Neural progenitor cell (in vitro differentiated cells): Measurements from ENCODE around the gene FADS1.

Source experiments
- EZH2 ChIP-seq: fragments of 200-600 bp; sonication (generic); IDR thresholded peaks from 2 replicates; pipeline ENCODE4 v1.6.1; 2017; ENCODE audit warnings: antibody characterized with exemption, mild to moderate bottlenecking, moderate library complexity
- EZH2phosphoT487 ChIP-seq: fragments of 200-600 bp; sonication (generic); IDR thresholded peaks from 2 replicates; pipeline ENCODE4 v1.6.1; 2017; ENCODE audit warnings: antibody characterized with exemption
- TF ChIP-seq, protein P1 (sequence below): fragments of 200-600 bp; sonication (generic); IDR thresholded peaks from 2 replicates; pipeline ENCODE4 v1.5.1; 2017; ENCODE audit warnings: antibody characterized with exemption, mild to moderate bottlenecking

DNA sequence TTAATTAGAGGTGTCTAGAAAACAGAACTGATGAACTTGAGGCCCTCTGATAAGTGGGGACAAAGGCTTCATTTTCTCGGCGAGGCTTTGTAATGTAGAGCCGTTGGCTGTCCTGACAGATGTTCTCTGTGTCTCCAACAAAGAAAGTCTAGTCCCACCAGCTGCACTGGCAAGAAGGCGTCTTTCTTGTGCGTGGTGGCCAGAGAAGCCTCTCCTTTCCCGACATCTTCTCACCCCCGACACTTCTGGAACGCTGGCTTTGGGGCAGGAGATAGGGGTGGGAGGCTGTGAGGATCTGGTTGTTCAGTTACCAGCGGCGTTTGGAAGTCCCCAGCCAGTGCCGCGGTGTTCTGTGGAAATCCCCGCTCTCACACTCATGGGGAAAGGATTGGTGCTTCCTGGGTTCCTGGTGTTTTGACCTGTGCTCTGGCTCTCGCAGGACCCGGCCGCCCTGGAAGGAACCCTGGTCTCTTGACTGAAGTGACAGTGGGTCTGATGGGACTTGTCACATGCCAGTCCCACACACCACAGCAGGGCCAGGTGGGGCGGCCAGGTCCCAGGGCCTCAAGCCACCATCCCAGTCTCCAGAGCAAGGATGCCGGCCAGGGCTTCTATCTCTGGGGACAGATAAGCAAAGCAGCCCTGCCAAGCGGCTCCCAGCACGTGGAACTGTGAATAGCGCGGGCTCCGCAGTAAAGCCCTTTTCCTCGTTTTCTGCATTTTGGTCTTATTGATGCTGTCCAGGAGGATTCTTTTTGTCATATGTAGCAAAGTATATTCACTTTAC is 34.5 kb upstream of the FADS1 start:
- TF ChIP-seq, protein P1, sequence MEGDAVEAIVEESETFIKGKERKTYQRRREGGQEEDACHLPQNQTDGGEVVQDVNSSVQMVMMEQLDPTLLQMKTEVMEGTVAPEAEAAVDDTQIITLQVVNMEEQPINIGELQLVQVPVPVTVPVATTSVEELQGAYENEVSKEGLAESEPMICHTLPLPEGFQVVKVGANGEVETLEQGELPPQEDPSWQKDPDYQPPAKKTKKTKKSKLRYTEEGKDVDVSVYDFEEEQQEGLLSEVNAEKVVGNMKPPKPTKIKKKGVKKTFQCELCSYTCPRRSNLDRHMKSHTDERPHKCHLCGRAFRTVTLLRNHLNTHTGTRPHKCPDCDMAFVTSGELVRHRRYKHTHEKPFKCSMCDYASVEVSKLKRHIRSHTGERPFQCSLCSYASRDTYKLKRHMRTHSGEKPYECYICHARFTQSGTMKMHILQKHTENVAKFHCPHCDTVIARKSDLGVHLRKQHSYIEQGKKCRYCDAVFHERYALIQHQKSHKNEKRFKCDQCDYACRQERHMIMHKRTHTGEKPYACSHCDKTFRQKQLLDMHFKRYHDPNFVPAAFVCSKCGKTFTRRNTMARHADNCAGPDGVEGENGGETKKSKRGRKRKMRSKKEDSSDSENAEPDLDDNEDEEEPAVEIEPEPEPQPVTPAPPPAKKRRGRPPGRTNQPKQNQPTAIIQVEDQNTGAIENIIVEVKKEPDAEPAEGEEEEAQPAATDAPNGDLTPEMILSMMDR: no peak
- no peak for TF ChIP-seq EZH2
- no peak for TF ChIP-seq EZH2phosphoT487
